Tracheal epithelial cell (primary cell): ENCODE data around the gene SCRG1. TPM values are rescaled to one million over a fixed set of nuclear protein-coding genes. Genes with fewer than 3 reads are reported as not detected.

Experiments
- total RNA-seq: library from RNA; depleted of rRNA; stranded (reverse); fragments of >200 nt; gene quantifications from 2 replicates; pipeline ENCODE4 v1.2.1, GENCODE V29; 2014

The SCRG1 gene
- not detected in 2 replicates for total RNA-seq

GRCh38 chr4:173398779-173399415 lies at the start of gene SCRG1:
SCRG1 (minus strand) TSS chr4:173399116; CDS start chr4:173391414, 7,702 bp downstream.

DNA sequence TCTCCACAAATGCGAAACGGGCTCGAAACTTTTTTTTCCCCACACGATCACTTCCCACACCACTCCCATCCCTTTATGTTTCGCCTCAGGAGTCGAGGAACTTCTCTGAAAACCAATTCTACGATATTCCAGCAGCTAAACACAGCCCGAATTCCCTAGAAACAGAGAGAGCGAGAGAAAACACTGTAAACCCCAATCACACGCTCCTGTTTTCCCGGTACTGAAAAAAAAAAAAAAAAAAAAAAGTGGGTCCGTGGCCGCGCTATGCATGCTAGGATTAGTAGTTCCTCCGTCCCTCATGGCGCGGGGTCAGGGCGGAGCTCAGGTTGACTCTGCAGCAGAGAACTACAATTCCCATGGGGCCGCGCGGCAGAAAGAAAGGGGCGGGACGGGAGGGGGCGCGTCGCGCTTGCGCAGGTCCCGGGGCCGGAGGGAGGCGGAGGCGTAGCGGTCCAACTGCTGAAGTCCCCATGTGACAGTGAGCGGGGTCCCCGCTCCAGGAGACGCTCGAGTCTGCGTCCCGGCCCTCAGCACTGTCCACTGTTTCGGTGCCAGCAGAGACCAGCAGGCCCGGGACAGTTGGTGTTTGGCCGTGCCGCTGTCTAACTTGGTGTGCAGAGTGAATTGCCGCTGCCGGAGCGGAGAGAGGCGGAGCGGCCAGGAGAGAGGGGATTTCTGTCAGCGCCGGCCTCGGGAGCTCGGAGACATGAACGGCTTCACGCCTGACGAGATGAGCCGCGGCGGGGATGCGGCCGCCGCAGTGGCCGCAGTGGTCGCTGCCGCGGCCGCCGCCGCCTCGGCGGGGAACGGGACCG lies 28.2 kb downstream of the SCRG1 start, which contains the start of gene SAP30:
TSS of gene SAP30 (plus strand) at position 478 of the 815 bp plus-strand sequence. CDS start at position 707, 229 bp downstream.

Other genes with a start within 250 kb of the SCRG1 start
- gene GALNT7, start 230.3 kb downstream of the SCRG1 start, total RNA-seq, result 27.9 and 47.0 TPM in 2 replicates
- gene HMGB2, start 64.8 kb downstream of the SCRG1 start, total RNA-seq, result 15.7 and 17.7 TPM in 2 replicates
- 6.8 and 20.0 TPM in 2 replicates for gene SAP30, start 28.2 kb downstream of the SCRG1 start, total RNA-seq
- gene HAND2, start 131.1 kb upstream of the SCRG1 start, total RNA-seq, result not detected in 2 replicates